ENCODE results near the gene ADAMTS12. TPM values are rescaled to one million over a fixed set of nuclear protein-coding genes. Genes with fewer than 3 reads are reported as not detected.
A peak's percentile ranks its signal among the peaks of the same experiment; 100 is the strongest.

The ADAMTS12 gene
- total and polyA plus RNA-seq, 9 of the 15 experiments (the other 6 are each of a cell fraction or from before 2014, with no cell fraction given) = 0.11 TPM; not detected in 8

DNA sequence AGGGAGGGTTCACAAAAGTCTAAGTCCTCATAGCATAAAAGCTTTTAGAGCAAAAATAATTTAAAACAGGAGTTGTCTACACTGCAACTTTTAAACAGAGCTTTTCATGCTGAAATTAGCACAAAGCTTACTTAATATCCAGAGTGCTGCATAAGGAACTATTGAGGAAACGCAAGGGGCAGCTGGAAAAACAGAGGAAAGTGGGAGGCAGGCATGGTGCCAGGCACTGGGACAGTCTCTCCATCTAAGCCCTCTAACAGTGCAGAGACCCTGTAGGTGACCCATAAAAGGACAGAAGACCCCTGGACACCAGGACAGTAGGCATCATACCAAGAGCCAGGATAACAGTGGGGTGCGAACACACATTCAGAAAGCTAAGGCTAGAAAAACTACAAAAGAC lies 49.3 kb downstream of the ADAMTS12 start:
- Histone ChIP-seq H3K9ac (ENCODE audit: insufficient read depth in 1 of 2, low read depth in 2 of 2, low read length in 2 of 2) (no peak overlapping the region), H3K4me3 (no peak overlapping the region), H3K9me3 (replicated peaks; ENCODE audit: control insufficient read depth, insufficient read depth, low read depth, low read length) (no peaks in the 10 kb centered on the region), H3K79me2 (ENCODE audit: control insufficient read depth, insufficient read depth, low read length) (no peaks in the 10 kb centered on the region), H3K9me1 (ENCODE audit: control insufficient read depth, insufficient read depth, low read length) (no peaks in the 10 kb centered on the region), H3K36me3 (ENCODE audit: control insufficient read depth, insufficient read depth, low read length) (no peaks in the 10 kb centered on the region), H3K4me1 (replicated peaks in 1 of 2; ENCODE audit: control insufficient read depth in 2 of 2, insufficient read depth in 2 of 2, low read length in 2 of 2) (no peaks in the 10 kb centered on the region), H3K27me3 (ENCODE audit: control insufficient read depth in 2 of 2, insufficient read depth in 2 of 2, low read length in 2 of 2) (peaks cover 3 to 5% of the 10 kb centered on the region in 2 experiments; a peak in 2 of 5 replicates), H3K27ac (ENCODE audit: extremely low read depth, low read depth, low read length) (no peak overlapping the region), H4K20me1 (replicated peaks; ENCODE audit: control insufficient read depth, insufficient read depth, low read length) (no peaks in the 10 kb centered on the region), H3K4me2 (ENCODE audit: insufficient read depth, low read length) (no peak overlapping the region), H2AFZ (ENCODE audit: low read depth, low read length) (no peak overlapping the region)
- intact Hi-C loops (cut with micrococcal nuclease) (no loop called here), in situ Hi-C loops (cut with MboI) (no loop called here)
- ATAC-seq (no peak), DNase-seq (ENCODE audit: extremely low read depth in 1 of 4, low spot score in 3 of 4) (no peak), FAIRE-seq (no peak)
- ChIA-PET POLR2A (no interaction called here), CTCF (ENCODE audit: low intra/inter-chr PET ratio) (no interaction called here)
- 0% methylated on average over 2 of the region's 2 CpGs for WGBS (ENCODE audit: insufficient coverage, low coverage, missing lambda C conversion rate)
- no TSS peak for BruUV-seq (replicated peaks)
- TF ChIP-seq ZBTB1 (CRISPR knock-in tag; IDR thresholded peaks at IDR 0.05; ENCODE audit: borderline replicate concordance, low read depth) = no peak
- 0 out of 2 replicates have a peak, but pooled peaks have one; percentile 2 for TF ChIP-seq MAFG (tag; conservative IDR thresholded peaks at IDR 0.05)

DNA sequence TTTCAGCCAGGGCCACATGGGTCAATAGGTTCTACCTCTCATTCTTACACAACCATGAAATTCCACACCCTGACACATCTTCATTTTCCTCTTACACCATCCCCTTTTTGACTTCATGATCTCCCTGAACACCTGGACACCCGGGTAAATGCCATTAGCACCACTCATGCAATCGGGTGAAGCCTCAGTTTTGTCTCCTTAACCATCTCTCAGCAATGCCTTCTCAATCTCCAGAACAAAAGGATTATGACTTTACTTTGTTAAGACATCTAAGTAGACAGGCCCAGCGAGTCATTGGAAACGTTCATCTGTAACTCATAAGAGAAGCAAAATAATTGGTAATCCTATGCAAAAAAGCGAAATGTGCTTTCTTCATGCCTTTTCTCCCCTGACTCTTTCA lies 49.9 kb downstream of the ADAMTS12 start:
- in situ Hi-C loops (cut with MboI) (no loop called here), intact Hi-C loops (cut with micrococcal nuclease) (no loop called here)
- Histone ChIP-seq H3K36me3 (ENCODE audit: control insufficient read depth, insufficient read depth, low read length) (no peaks in the 10 kb centered on the region), H3K9ac (ENCODE audit: insufficient read depth in 1 of 2, low read depth in 2 of 2, low read length in 2 of 2) (no peak overlapping the region), H3K4me2 (ENCODE audit: insufficient read depth, low read length) (no peak overlapping the region), H3K79me2 (ENCODE audit: control insufficient read depth, insufficient read depth, low read length) (no peaks in the 10 kb centered on the region), H3K4me3 (no peak overlapping the region), H3K9me1 (ENCODE audit: control insufficient read depth, insufficient read depth, low read length) (no peaks in the 10 kb centered on the region), H4K20me1 (replicated peaks; ENCODE audit: control insufficient read depth, insufficient read depth, low read length) (no peaks in the 10 kb centered on the region), H3K4me1 (replicated peaks in 1 of 2; ENCODE audit: control insufficient read depth in 2 of 2, insufficient read depth in 2 of 2, low read length in 2 of 2) (no peaks in the 10 kb centered on the region), H3K27ac (ENCODE audit: extremely low read depth, low read depth, low read length) (no peak overlapping the region), H3K9me3 (replicated peaks; ENCODE audit: control insufficient read depth, insufficient read depth, low read depth, low read length) (no peaks in the 10 kb centered on the region), H2AFZ (ENCODE audit: low read depth, low read length) (no peak overlapping the region), H3K27me3 (ENCODE audit: control insufficient read depth in 2 of 2, insufficient read depth in 2 of 2, low read length in 2 of 2) (peaks cover 3 to 5% of the 10 kb centered on the region in 2 experiments; a peak in 2 of 5 replicates)
- no peak for ATAC-seq
- CTCF ChIA-PET (ENCODE audit: low intra/inter-chr PET ratio) = no interaction called here
- WGBS (ENCODE audit: insufficient coverage, low coverage, missing lambda C conversion rate) = 3% methylated on average over 5 of the region's 5 CpGs
- FAIRE-seq = no peak
- TF ChIP-seq, protein P1, sequence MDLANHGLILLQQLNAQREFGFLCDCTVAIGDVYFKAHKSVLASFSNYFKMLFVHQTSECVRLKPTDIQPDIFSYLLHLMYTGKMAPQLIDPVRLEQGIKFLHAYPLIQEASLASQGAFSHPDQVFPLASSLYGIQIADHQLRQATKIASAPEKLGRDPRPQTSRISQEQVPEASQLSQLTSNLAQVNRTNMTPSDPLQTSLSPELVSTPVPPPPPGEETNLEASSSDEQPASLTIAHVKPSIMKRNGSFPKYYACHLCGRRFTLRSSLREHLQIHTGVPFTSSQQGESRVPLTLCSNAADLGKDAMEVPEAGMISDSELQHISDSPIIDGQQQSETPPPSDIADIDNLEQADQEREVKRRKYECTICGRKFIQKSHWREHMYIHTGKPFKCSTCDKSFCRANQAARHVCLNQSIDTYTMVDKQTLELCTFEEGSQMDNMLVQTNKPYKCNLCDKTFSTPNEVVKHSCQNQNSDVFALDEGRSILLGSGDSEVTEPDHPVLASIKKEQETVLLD (IDR thresholded peaks at IDR 0.05) = no peak
- TF ChIP-seq BRD4 (IDR thresholded peaks at IDR 0.05) (no peak), FOXA3 (CRISPR knock-in tag; conservative IDR thresholded peaks at IDR 0.05 in 1 of 2, IDR thresholded peaks at IDR 0.05 in 1 of 2) (no peak), MTA1 (IDR thresholded peaks at IDR 0.05; ENCODE audit: borderline replicate concordance) (no peak)
- TF ChIP-seq, protein P2, sequence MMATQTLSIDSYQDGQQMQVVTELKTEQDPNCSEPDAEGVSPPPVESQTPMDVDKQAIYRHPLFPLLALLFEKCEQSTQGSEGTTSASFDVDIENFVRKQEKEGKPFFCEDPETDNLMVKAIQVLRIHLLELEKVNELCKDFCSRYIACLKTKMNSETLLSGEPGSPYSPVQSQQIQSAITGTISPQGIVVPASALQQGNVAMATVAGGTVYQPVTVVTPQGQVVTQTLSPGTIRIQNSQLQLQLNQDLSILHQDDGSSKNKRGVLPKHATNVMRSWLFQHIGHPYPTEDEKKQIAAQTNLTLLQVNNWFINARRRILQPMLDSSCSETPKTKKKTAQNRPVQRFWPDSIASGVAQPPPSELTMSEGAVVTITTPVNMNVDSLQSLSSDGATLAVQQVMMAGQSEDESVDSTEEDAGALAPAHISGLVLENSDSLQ (IDR thresholded peaks at IDR 0.05) = no peak
- TF ChIP-seq, protein P3, sequence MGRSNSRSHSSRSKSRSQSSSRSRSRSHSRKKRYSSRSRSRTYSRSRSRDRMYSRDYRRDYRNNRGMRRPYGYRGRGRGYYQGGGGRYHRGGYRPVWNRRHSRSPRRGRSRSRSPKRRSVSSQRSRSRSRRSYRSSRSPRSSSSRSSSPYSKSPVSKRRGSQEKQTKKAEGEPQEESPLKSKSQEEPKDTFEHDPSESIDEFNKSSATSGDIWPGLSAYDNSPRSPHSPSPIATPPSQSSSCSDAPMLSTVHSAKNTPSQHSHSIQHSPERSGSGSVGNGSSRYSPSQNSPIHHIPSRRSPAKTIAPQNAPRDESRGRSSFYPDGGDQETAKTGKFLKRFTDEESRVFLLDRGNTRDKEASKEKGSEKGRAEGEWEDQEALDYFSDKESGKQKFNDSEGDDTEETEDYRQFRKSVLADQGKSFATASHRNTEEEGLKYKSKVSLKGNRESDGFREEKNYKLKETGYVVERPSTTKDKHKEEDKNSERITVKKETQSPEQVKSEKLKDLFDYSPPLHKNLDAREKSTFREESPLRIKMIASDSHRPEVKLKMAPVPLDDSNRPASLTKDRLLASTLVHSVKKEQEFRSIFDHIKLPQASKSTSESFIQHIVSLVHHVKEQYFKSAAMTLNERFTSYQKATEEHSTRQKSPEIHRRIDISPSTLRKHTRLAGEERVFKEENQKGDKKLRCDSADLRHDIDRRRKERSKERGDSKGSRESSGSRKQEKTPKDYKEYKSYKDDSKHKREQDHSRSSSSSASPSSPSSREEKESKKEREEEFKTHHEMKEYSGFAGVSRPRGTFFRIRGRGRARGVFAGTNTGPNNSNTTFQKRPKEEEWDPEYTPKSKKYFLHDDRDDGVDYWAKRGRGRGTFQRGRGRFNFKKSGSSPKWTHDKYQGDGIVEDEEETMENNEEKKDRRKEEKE (IDR thresholded peaks at IDR 0.05; ENCODE audit: borderline replicate concordance in 1 of 2, control insufficient read depth in 1 of 2, low read depth in 2 of 2, low read length in 1 of 2) = no peak
- no TSS peak for BruUV-seq (replicated peaks)
- no peak for DNase-seq (ENCODE audit: extremely low read depth in 1 of 4, low spot score in 3 of 4)
- POLR2A ChIA-PET = interaction anchor here (0.6 kb wide), 1 partner anchor 33 kb away, joined by 3 read pairs; no protein-coding TSS in a partner anchor
